ENCODE measurements around the gene HIVEP2.

GRCh38 chr6:142725024-142725770 lies 219.8 kb downstream of the HIVEP2 start:
- TF ChIP-seq CTCF (IDR thresholded peaks at IDR 0.05) (no peak), POLR2A (IDR thresholded peaks at IDR 0.05) (no peak)
